Endothelial cell of umbilical vein (primary cell): Measurements from ENCODE around the gene ACTL8. TPM values are rescaled to one million over a fixed set of nuclear protein-coding genes. Genes with fewer than 3 reads are reported as not detected.

Source experiments
- BruUV-seq: library from RNA; stranded (reverse); fragments of 400-500 nt; replicated peaks from 2 replicates; lab custom pipeline; 2021; lab: Mats Ljungman, UMichigan
- CTCF ChIA-PET: fragments of 300-600, 350-600 bp; sonication (Branson Sonifier 250); formaldehyde crosslinking; loops from one replicate; lab custom pipeline; 2021; ENCODE audit warnings: antibody characterized with exemption, inconsistent platforms; lab: Charles Lee
- POLR2A ChIA-PET: fragments of 300-600, 350-600 bp; sonication (Branson Sonifier 250); formaldehyde crosslinking; loops from one replicate; lab custom pipeline; 2021; ENCODE audit warnings: antibody characterized with exemption, inconsistent platforms; lab: Charles Lee
- DNase-seq: peaks from one replicate; pipeline ENCODE4 v3.0.0-alpha.2; 2011; ENCODE audit warnings: low read depth, low spot score
- FAIRE-seq: peaks from 2 replicates; lab custom pipeline; 2011; peaks lifted over from hg19 to GRCh38; lab: Jason Lieb, UNC
- H2AFZ ChIP-seq: 2 replicates; pipeline ENCODE4 v1.6.0; 2012; ENCODE audit warnings: low read depth, low read length, control low read depth, inconsistent platforms
- H3K27ac ChIP-seq: 2 replicates; pipeline ENCODE4 v1.5.1; 2011; ENCODE audit warnings: low read depth, mild to moderate bottlenecking, control low read depth, low read length, moderate library complexity; ENCODE audit not compliant: insufficient read depth
- H3K27me3 ChIP-seq, 2 experiments: 2 replicates each; pipeline versions ENCODE4 v1.6.0 to v1.6.1; 2011; ENCODE audit warnings: low read length in 2 of 2, mixed read lengths in 1 of 2; ENCODE audit not compliant: control insufficient read depth in 2 of 2, insufficient read depth in 2 of 2
- H3K36me3 ChIP-seq, 2 experiments: 2 replicates in 1 of 2; 3 replicates in 1 of 2; pipeline ENCODE4 v1.5.1; 2011; ENCODE audit warnings: low read length in 2 of 2, mild to moderate bottlenecking in 1 of 2, moderate library complexity in 1 of 2; ENCODE audit not compliant: control insufficient read depth in 2 of 2, insufficient read depth in 2 of 2; ENCODE audit errors: extremely low read depth in 1 of 2
- H3K4me1 ChIP-seq: 3 replicates; pipeline ENCODE4 v1.5.1; 2011; ENCODE audit warnings: mild to moderate bottlenecking, low read length; ENCODE audit not compliant: control insufficient read depth, insufficient read depth; ENCODE audit errors: extremely low read depth
- H3K4me2 ChIP-seq: 2 replicates; pipeline ENCODE4 v1.6.1; 2011; ENCODE audit warnings: low read length, control low read depth, mixed read lengths; ENCODE audit not compliant: insufficient read depth
- H3K4me3 ChIP-seq, 3 experiments: fragments of 200-600 bp in 1 of 3; sonication (generic), shearing (Covaris generic) in 1 of 3; replicated peaks in 1 of 3; 2 replicates each; pipeline ENCODE4 v1.5.1; 2011 to 2016; ENCODE audit warnings: control low read depth in 3 of 3, low read length in 3 of 3, mild to moderate bottlenecking in 2 of 3, inconsistent platforms in 1 of 3, low read depth in 1 of 3, moderate library complexity in 1 of 3; ENCODE audit not compliant: insufficient read depth in 1 of 3
- H3K79me2 ChIP-seq: 2 replicates; pipeline ENCODE4 v1.6.0; 2012; ENCODE audit warnings: low read length, inconsistent platforms; ENCODE audit not compliant: control insufficient read depth, insufficient read depth
- H3K9ac ChIP-seq: replicated peaks from 2 replicates; pipeline ENCODE3; 2011; ENCODE audit warnings: low read length, control low read depth; ENCODE audit not compliant: insufficient read depth; ENCODE audit errors: extremely low read depth
- H3K9me1 ChIP-seq: replicated peaks from 3 replicates; pipeline ENCODE4 v1.6.0; 2011; ENCODE audit warnings: mild to moderate bottlenecking, low read length; ENCODE audit not compliant: control insufficient read depth, insufficient read depth; ENCODE audit errors: extremely low read depth
- H3K9me3 ChIP-seq: replicated peaks from 2 replicates; pipeline ENCODE4 v1.5.1; 2012; ENCODE audit warnings: low read length, inconsistent platforms; ENCODE audit not compliant: control insufficient read depth, insufficient read depth
- H4K20me1 ChIP-seq: replicated peaks from 2 replicates; pipeline ENCODE3; 2011; ENCODE audit warnings: mild to moderate bottlenecking, low read length; ENCODE audit not compliant: control insufficient read depth, insufficient read depth; ENCODE audit errors: extremely low read depth
- CTCF ChIP-seq, 2 donors: IDR thresholded peaks; 1 replicate in 1 of 2; 2 replicates in 1 of 2; pipeline ENCODE4 v1.5.1; 2011; ENCODE audit warnings: low read length in 2 of 2, mild to moderate bottlenecking in 2 of 2, moderate library complexity in 2 of 2, control low read depth in 1 of 2, inconsistent platforms in 1 of 2, low read depth in 1 of 2; ENCODE audit not compliant: insufficient read depth in 1 of 2; ENCODE audit errors: extremely low read depth in 1 of 2
- EZH2 ChIP-seq: IDR thresholded peaks from 2 replicates; pipeline ENCODE4 v1.6.1; 2012; ENCODE audit warnings: borderline replicate concordance, low read depth, mild to moderate bottlenecking, moderate library complexity, low read length, inconsistent platforms; ENCODE audit not compliant: severe bottlenecking
- FOS ChIP-seq: IDR thresholded peaks from 2 replicates; pipeline ENCODE4 v1.6.1; 2011; ENCODE audit warnings: mild to moderate bottlenecking, low read length, moderate library complexity, borderline replicate concordance; ENCODE audit not compliant: insufficient read depth
- GATA2 ChIP-seq: IDR thresholded peaks from 2 replicates; pipeline ENCODE4 v1.7.0; 2011; ENCODE audit warnings: low read depth, mild to moderate bottlenecking, moderate library complexity, mixed read lengths, low read length; ENCODE audit not compliant: insufficient read length, insufficient read depth
- JUN ChIP-seq: IDR thresholded peaks from 2 replicates; pipeline ENCODE4 v1.6.1; 2011; ENCODE audit warnings: borderline replicate concordance, low read depth; ENCODE audit not compliant: insufficient read length, insufficient read depth
- MYC ChIP-seq: IDR thresholded peaks from one replicate; pipeline ENCODE4 v1.6.1; 2011; ENCODE audit warnings: mild to moderate bottlenecking, low read depth, low read length
- POLR2A ChIP-seq: IDR thresholded peaks from 2 replicates; pipeline ENCODE4 v1.6.1; 2012; ENCODE audit warnings: low read depth, mild to moderate bottlenecking, control low read depth, low read length
- POLR2AphosphoS5 ChIP-seq: IDR thresholded peaks from 2 replicates; pipeline ENCODE4 v1.6.1; 2012; ENCODE audit warnings: low read depth, mild to moderate bottlenecking, control low read depth, low read length, moderate library complexity; ENCODE audit not compliant: insufficient read depth
- dilution Hi-C: fragments of 300-500 bp; cut with MboI; formaldehyde crosslinking; loops from one replicate; pipeline ENCODE4 v1.15.0; 2019; ENCODE audit warnings: low sequenced_read_pairs; ENCODE audit not compliant: extremely low pct_ligation_motif_present
- intact Hi-C: fragments of 100-400 bp; cut with micrococcal nuclease; formaldehyde crosslinking; loops from one replicate; pipeline ENCODE4 v1.10.0; 2022
- polyA plus RNA-seq, 4 experiments: library from polyadenylated mRNA; depleted of rRNA in 3 of 4; stranded (reverse) in 3 of 4; unstranded in 1 of 4; fragments of >200 nt; gene quantifications; 2 replicates each; pipeline versions ENCODE4 v1.2.1 to v1.2.3, GENCODE V29; 2011 to 2012; ENCODE audit warnings: missing spikeins in 1 of 4
- total RNA-seq: library from RNA; stranded (reverse); gene quantifications from 2 replicates; pipeline ENCODE4 v1.2.3, GENCODE V29; 2021

ACTL8 gene
- total and polyA plus RNA-seq, 2 donors (not counting 3 experiments of a cell fraction or from before 2014, with no cell fraction given) = not detected

GRCh38 chr1:17763417-17763816, 8.3 kb downstream of the ACTL8 start:
- intact Hi-C loops = no loop called here
- no peak overlapping the region for H3K4me3 ChIP-seq
- BruUV-seq = no TSS peak
- no peaks in the 10 kb centered on the region for H3K79me2 ChIP-seq
- TF ChIP-seq FOS = no peak
- no peak for TF ChIP-seq GATA2
- no peak for TF ChIP-seq CTCF (IDR thresholded peaks at IDR 0.05; ENCODE audit: extremely low read depth in 1 of 2, insufficient read depth in 1 of 2, low read depth in 1 of 2, low read length in 2 of 2)
- TF ChIP-seq EZH2 = no peak
- no peak for TF ChIP-seq POLR2A
- TF ChIP-seq JUN = no peak
- TF ChIP-seq MYC = no peak
- TF ChIP-seq POLR2AphosphoS5 = no peak
- H2AFZ ChIP-seq = no peak overlapping the region
- H3K9ac ChIP-seq = no peak overlapping the region
- no peaks in the 10 kb centered on the region for H3K27me3 ChIP-seq
- ChIA-PET CTCF (no interaction called here), POLR2A (no interaction called here)
- H3K4me2 ChIP-seq = no peak overlapping the region
- no peaks in the 10 kb centered on the region for H4K20me1 ChIP-seq
- no peak overlapping the region for H3K27ac ChIP-seq
- H3K9me3 ChIP-seq = peaks cover 2% of the 10 kb centered on the region
- no peak for DNase-seq
- no peaks in the 10 kb centered on the region for H3K9me1 ChIP-seq
- H3K36me3 ChIP-seq = no peaks in the 10 kb centered on the region
- dilution Hi-C loops = no loop called here
- no peaks in the 10 kb centered on the region for H3K4me1 ChIP-seq
- no peak for FAIRE-seq
